Natural killer cell treated with Interleukin-12 subunit alpha and Interleukin-12 subunit beta and Interleukin-15 and Interleukin-18, amount 100 ng/mL, for 72 hours (primary cell): ENCODE measurements around the gene ZNF232. TPM values are rescaled to one million over a fixed set of nuclear protein-coding genes. Genes with fewer than 3 reads are reported as not detected.
"Not testable (repeated sequence)": the region's sequence is repeated elsewhere in the genome, so short reads cannot be mapped to it uniquely, and the experiment has no call there.

Experiments
- ATAC-seq, 2 donors: fragments of 150-1000 bp; cut with Tn5 transposase in 1 of 2; sonication (Bioruptor Pico), chemical (Tn5 transposase) in 1 of 2; 2 replicates each; pipeline ENCODE4 v1.10.0; 2021
- DNase-seq: peaks from one replicate; pipeline ENCODE4 v3.0.0; 2022; ENCODE audit warnings: low spot score
- H3K27ac Mint-ChIP-seq, 2 donors: 1 replicate in 1 of 2; 2 replicates in 1 of 2; pipeline ENCODE4 v1.8.0; 2022; ENCODE audit warnings: mixed read lengths in 2 of 2, mild to moderate bottlenecking in 1 of 2, moderate library complexity in 1 of 2
- H3K27me3 Mint-ChIP-seq, 2 donors: 1 replicate in 1 of 2; 2 replicates in 1 of 2; pipeline ENCODE4 v1.8.0; 2022; ENCODE audit warnings: mixed read lengths in 2 of 2
- H3K36me3 Mint-ChIP-seq: one replicate; pipeline ENCODE4 v1.8.0; 2022; ENCODE audit warnings: mixed read lengths
- H3K4me1 Mint-ChIP-seq, 2 donors: 1 replicate in 1 of 2; 2 replicates in 1 of 2; pipeline ENCODE4 v1.8.0; 2022; ENCODE audit warnings: low read depth in 2 of 2, mixed read lengths in 2 of 2, mild to moderate bottlenecking in 1 of 2
- H3K4me3 Mint-ChIP-seq: one replicate; pipeline ENCODE4 v1.8.0; 2022; ENCODE audit warnings: mixed read lengths
- H3K9me3 Mint-ChIP-seq: 2 replicates; pipeline ENCODE4 v1.8.0; 2022; ENCODE audit warnings: mixed read lengths
- total RNA-seq, 2 donors: library from RNA; stranded (reverse); gene quantifications; one replicate each; pipeline ENCODE4 v1.2.3, GENCODE V29; 2022

ZNF232 gene
- total RNA-seq, 2 donors from 2014 or later = 14.0 to 15.1 TPM

DNA sequence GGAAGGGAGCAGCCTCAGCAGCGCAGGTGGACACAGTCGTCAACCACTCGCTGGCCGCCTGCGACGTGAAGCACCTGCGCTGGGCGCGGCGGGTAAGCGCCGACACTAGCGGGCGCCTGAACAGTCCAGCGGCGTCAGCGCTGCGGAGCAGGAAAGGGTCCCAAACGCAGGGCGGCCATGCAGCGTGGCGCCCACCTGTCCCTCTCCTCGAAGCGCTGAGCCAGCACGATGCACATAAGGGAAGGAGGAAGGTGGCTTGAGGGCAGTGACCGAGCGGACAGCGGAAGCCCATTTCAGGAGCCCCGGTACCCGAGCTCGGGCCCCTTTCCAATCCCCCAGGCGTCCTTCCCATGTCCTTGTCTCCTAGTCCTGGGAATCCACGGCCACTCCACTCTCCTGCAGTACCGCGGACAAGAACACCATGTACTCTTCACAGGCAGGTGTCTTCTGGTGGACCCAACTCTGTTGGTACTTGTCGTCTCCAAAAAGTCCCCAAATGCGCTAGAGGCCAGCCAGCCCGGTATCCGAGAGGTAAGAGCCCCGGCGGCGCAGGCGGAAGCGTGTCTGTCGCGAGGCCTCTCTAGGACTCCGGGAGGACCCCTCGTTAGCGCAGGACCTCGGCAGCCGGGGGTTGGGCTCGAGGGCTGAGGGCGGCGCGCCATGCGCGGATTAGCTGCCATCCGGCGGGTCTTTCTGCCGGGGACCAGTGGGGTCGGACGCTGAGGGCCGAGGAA, 14.4 kb downstream of the ZNF232 start:
- Mint-ChIP-seq H3K4me3 (peak overlapping the region; percentile 74), H3K9me3 (peaks cover 17% of the 10 kb centered on the region)
- peak; percentile 78 to 89 for ATAC-seq

GRCh38 chr17:5096731-5097100, 15.0 kb downstream of the ZNF232 start:
- Mint-ChIP-seq H3K9me3 (peaks cover 17% of the 10 kb centered on the region), H3K36me3 (peaks cover 47% of the 10 kb centered on the region), H3K4me3 (peak overlapping the region; percentile 74), H3K27me3 (peaks cover 8 to 16% of the 10 kb centered on the region in 2 donors), H3K4me1 (peaks cover 0 to 9% of the 10 kb centered on the region in 2 donors), H3K27ac (peak overlapping the region in 1 of 2 donors; percentile 27)
- ATAC-seq = no peak
- no peak for DNase-seq

More for the DNA sequence above, 14.4 kb downstream of the ZNF232 start:
- Mint-ChIP-seq H3K27me3 (peaks cover 8 to 16% of the 10 kb centered on the region in 2 donors), H3K27ac (peak overlapping the region in 1 of 2 donors; percentile 27), H3K4me1 (peaks cover 0 to 9% of the 10 kb centered on the region in 2 donors), H3K36me3 (peaks cover 42% of the 10 kb centered on the region)
- peak; percentile 71 for DNase-seq

- DNase-seq (no peak), ATAC-seq (no peak)
- Mint-ChIP-seq H3K36me3 (peaks cover 86% of the 10 kb centered on the region), H3K27ac (no peak overlapping the region), H3K9me3 (peaks cover 34% of the 10 kb centered on the region), H3K4me1 (peaks cover 4 to 9% of the 10 kb centered on the region in 2 donors), H3K27me3 (peaks cover 6 to 16% of the 10 kb centered on the region in 2 donors), H3K4me3 (no peak overlapping the region)
Measured at GRCh38 chr17:5092218-5093010, 19.3 kb downstream of the ZNF232 start.

GRCh38 chr17:5080591-5080990, 31.1 kb downstream of the ZNF232 start:
- Mint-ChIP-seq H3K4me3 (no peak overlapping the region), H3K27ac (no peak overlapping the region), H3K27me3 (no peaks in the 10 kb centered on the region), H3K4me1 (peaks cover 21 to 23% of the 10 kb centered on the region in 2 donors), H3K9me3 (peaks cover 6% of the 10 kb centered on the region), H3K36me3 (peaks cover 23% of the 10 kb centered on the region)
- ATAC-seq = no peak
- DNase-seq = no peak

DNA sequence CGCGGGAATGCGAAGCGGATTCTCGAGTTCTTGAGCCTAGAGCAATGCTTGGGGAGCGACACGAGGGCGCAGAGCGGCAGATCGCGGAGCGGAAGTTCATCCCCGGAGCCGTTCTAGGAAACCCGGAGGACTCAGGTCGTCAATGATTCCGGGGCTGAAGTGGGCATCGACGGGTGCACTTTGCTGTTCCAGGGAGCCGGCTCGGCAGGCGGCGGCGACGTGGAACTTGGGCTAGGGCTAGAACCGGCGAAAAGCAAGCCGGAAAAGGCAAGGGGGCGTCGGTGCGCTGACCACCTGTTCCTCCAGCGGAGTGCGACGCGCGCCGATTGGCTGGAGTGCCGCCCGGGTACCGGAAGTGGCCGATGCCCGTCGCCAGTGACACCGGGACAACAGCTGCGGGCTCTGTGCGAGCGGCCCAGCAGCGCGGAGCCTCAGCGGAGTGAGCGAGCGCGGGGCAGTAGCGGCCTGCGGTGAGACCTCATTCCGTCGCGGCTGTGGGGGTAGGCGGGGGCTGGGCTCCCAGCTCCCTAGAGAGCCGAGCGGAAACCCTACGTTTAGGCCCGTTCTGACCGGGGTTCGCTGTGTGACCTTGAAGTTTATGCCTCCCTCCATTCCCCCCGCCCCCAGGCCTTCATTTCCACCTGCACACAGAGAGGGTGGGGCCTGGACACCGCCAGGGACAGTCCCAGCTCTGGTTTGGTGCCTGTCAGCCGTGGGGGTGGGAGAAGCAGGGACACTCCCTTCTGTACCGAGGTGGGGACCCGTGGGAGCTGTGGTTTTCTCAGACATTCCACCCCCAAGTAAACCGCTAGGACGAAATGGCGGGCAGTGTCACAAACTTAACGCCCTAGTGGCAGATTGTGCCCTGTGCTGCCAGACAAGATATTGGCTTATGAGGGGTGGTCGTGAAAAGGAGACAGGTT, 33.3 kb downstream of the ZNF232 start, which contains the start of gene ZFP3:
ZFP3 (plus strand) TSS at position 362 of the 923 bp plus-strand sequence. CDS start 13,038 bp downstream, outside the sequence.
- DNase-seq (peak; percentile 88), ATAC-seq (peak; percentile 96 to 98)
- Mint-ChIP-seq H3K27me3 (no peaks in the 10 kb centered on the region), H3K27ac (peak within 1 kb of the TSS; percentile 47 to 91), H3K36me3 (peaks cover 13% of the 10 kb centered on the region), H3K4me1 (peaks cover 21 to 23% of the 10 kb centered on the region in 2 donors), H3K9me3 (no peaks in the 10 kb centered on the region), H3K4me3 (peak within 1 kb of the TSS; percentile 84)

DNA sequence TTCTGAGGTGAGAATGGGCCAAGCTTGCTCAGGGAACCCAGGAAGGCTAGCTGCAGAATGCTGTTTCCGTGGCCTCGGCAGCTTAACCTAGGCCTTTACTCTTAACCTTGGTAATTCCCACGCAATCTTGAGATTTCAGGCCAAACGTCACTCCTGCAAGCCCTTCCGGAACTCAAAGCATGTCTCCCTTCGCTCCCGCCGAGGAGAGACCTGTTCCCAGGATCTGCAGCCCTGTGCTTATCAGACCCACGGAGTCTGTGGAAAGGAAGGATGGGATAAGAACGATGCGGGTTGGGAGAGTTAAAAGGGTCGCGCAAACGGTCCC, 33.9 kb downstream of the ZNF232 start:
- peak overlapping the region; percentile 47 to 91 for H3K27ac Mint-ChIP-seq
- peak overlapping the region; percentile 84 for H3K4me3 Mint-ChIP-seq
- peaks cover 9% of the 10 kb centered on the region for H3K36me3 Mint-ChIP-seq
- H3K9me3 Mint-ChIP-seq = no peaks in the 10 kb centered on the region
- DNase-seq = no peak
- no peak for ATAC-seq
- H3K4me1 Mint-ChIP-seq = peaks cover 21 to 23% of the 10 kb centered on the region in 2 donors
- no peaks in the 10 kb centered on the region for H3K27me3 Mint-ChIP-seq

DNA sequence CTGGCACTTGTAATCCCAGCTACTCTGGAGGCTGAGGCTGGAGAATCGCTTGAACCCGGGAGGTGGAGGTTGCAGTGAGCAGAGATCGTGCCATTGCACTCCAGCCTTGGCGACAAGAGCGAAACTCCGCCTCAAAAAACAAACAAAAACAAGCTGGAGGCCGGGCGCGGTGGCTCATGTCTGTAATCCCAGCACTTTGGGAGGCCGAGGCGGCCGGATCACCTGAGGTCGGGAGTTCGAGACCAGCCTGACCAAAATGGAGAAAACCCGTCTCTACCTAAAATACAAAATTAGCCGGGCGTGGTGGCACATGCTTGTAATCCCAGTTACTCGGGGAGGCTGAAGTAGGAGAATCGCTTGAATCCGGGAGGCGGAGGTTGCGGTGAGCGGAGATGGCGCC, 34.4 kb downstream of the ZNF232 start:
- peak overlapping the region; percentile 47 to 91 for H3K27ac Mint-ChIP-seq
- ATAC-seq = not testable (repeated sequence)

GRCh38 chr17:5075472-5075871, 36.2 kb downstream of the ZNF232 start:
- not testable (repeated sequence) for DNase-seq, ATAC-seq, H3K27ac Mint-ChIP-seq, H3K27me3 Mint-ChIP-seq, H3K36me3 Mint-ChIP-seq, H3K4me3 Mint-ChIP-seq, H3K9me3 Mint-ChIP-seq
- peaks cover 15 to 16% of the 10 kb centered on the region in 2 donors for H3K4me1 Mint-ChIP-seq

More for the DNA sequence above, 34.4 kb downstream of the ZNF232 start:
- H3K4me3 Mint-ChIP-seq = peak overlapping the region; percentile 84
- H3K36me3 Mint-ChIP-seq, H3K9me3 Mint-ChIP-seq, H3K27me3 Mint-ChIP-seq, DNase-seq: not testable (repeated sequence)
- H3K4me1 Mint-ChIP-seq = peaks cover 21 to 23% of the 10 kb centered on the region in 2 donors

DNA sequence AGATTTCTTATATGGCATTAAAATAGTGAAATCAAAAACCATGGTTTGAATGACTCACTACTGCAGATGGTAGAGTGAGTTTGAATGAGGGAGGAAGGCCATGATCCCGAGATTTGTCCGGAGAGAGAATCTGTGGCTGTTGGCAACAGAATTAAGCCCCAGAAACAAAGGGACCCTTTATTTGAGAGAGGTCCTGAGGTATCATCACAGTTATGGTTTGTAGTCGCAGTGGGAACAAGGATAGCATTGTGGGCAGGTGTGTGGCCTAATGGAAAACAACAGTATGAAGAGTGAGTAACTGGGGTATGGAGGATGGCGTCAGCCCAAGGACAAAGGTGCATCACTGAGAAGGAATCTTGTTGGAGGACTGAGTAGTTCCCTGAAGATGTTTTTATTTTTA, 42.0 kb downstream of the ZNF232 start:
- no peaks in the 10 kb centered on the region for H3K9me3 Mint-ChIP-seq
- peaks cover 8 to 15% of the 10 kb centered on the region in 2 donors for H3K27me3 Mint-ChIP-seq
- H3K4me3 Mint-ChIP-seq = no peak overlapping the region
- DNase-seq (no peak), ATAC-seq (no peak)
- H3K36me3 Mint-ChIP-seq = no peaks in the 10 kb centered on the region
- no peak overlapping the region for H3K27ac Mint-ChIP-seq
- no peaks in the 10 kb centered on the region for H3K4me1 Mint-ChIP-seq

DNA sequence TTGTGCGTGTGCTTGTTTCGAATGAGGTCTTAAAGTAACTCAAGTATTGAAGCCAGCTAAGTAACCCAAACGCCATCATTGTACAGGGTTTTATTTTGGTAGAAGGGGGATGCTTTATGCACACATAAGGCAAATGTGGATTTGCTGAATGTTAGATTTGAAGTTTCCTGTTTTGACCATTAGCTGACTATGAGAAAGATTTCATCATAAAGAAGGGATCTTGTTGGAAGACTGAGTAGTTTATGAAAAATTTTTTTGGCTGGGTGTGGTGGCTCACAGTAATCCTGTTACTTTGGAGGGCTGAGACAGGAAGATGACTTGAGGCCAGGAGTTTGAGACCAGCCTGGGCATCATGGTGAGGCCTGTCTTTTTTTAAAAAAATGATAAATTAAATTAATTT, 43.4 kb downstream of the ZNF232 start:
- no peak overlapping the region for H3K27ac Mint-ChIP-seq
- H3K27me3 Mint-ChIP-seq = peaks cover 9 to 15% of the 10 kb centered on the region in 2 donors
- H3K4me1 Mint-ChIP-seq = no peaks in the 10 kb centered on the region
- DNase-seq (no peak), ATAC-seq (no peak)
- no peaks in the 10 kb centered on the region for H3K9me3 Mint-ChIP-seq
- H3K4me3 Mint-ChIP-seq = no peak overlapping the region
- H3K36me3 Mint-ChIP-seq = no peaks in the 10 kb centered on the region

DNA sequence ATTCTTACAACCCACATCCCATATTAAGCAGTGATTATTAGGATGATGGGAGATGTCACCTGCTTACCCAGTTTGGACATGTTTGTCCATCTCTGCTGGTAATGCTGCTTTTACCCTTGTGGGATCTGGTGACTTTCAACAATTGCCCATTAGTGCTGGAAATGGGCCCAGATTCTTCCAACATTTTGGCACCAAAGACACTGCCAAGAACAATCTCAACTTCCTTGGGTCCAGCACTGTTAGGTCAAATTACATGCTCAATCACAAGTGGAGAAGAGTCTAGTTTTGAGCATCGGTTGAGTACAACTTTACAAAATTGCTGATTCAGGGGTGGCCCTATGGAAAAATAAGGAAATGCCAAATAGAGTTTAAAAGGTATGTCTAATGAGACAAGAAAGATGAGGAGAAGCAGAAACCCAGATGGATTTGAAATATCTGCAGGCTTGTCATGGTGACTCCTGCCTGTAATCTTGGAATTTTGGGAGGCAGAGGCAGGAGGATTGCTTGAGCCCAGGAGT, 46.4 kb downstream of the ZNF232 start:
- no peak for ATAC-seq
- no peak for DNase-seq
- H3K4me3 Mint-ChIP-seq = no peak overlapping the region
- H3K4me1 Mint-ChIP-seq = no peaks in the 10 kb centered on the region
- H3K27ac Mint-ChIP-seq = no peak overlapping the region
- H3K9me3 Mint-ChIP-seq = no peaks in the 10 kb centered on the region
- peaks cover 8 to 11% of the 10 kb centered on the region in 2 donors for H3K27me3 Mint-ChIP-seq
- no peaks in the 10 kb centered on the region for H3K36me3 Mint-ChIP-seq
